ENCODE data around the gene PSMG3. TPM values are rescaled to one million over a fixed set of nuclear protein-coding genes. Genes with fewer than 3 reads are reported as not detected.
"Not testable (repeated sequence)": the region's sequence is repeated elsewhere in the genome, so short reads cannot be mapped to it uniquely, and the experiment has no call there.

PSMG3 gene
- total RNA-seq, 5 donors from 2014 or later (not counting 1 experiment from before 2014, with no cell fraction given), result 17.6 to 28.5 (median 20.6) TPM

- POLR2A ChIA-PET, result no interaction called here
- WGBS (ENCODE audit: insufficient coverage), result 94% methylated on average over 3 of the region's 11 CpGs
- Mint-ChIP-seq H3K4me3 (no peak overlapping the region), H3K4me1 (no peaks in the 10 kb centered on the region), H3K36me3 (no peaks in the 10 kb centered on the region), H3K9me3 (peaks cover 3 to 6% (median 5%) of the 10 kb centered on the region in 3 donors), H3K27me3 (peaks cover 0 to 2% of the 10 kb centered on the region in 2 donors), H3K27ac (no peak overlapping the region)
- Histone ChIP-seq H3K27ac (ENCODE audit: low read length) (no peak overlapping the region), H3K27me3 (replicated peaks in 1 of 2; ENCODE audit: control insufficient read depth in 2 of 2, extremely low read depth in 1 of 2, insufficient read depth in 2 of 2, low read length in 1 of 2) (peaks cover 0 to 27% of the 10 kb centered on the region in 2 experiments), H3K4me1 (ENCODE audit: control insufficient read depth in 1 of 2, extremely low read depth in 1 of 2, insufficient read depth in 2 of 2, low read length in 2 of 2) (no peaks in the 10 kb centered on the region), H3K4me3 (ENCODE audit: control insufficient read depth in 1 of 2, extremely low read depth in 1 of 2, low read length in 1 of 2) (no peak overlapping the region), H3K36me3 (ENCODE audit: control insufficient read depth in 2 of 2, extremely low read depth in 1 of 2, insufficient read depth in 1 of 2, low read length in 1 of 2) (no peaks in the 10 kb centered on the region), H3K9me3 (no peaks in the 10 kb centered on the region)
- ATAC-seq (replicated peaks in 1 of 4) (peak in 1 of 4 experiments; percentile 46), DNase-seq (no peak)
- CTCF ChIA-PET, result no interaction called here
Observed at GRCh38 chr7:1521456-1521855, 48.4 kb downstream of the PSMG3 start.

GRCh38 chr7:1520539-1521234 is 49.1 kb downstream of the PSMG3 start:
- H3K4me1 Mint-ChIP-seq, result no peaks in the 10 kb centered on the region
- ATAC-seq (replicated peaks in 1 of 4), result no peak
- POLR2A ChIA-PET, result no interaction called here
- no peaks in the 10 kb centered on the region for H3K27me3 Mint-ChIP-seq
- H3K36me3 Mint-ChIP-seq, result no peaks in the 10 kb centered on the region
- no peaks in the 10 kb centered on the region for H3K36me3 ChIP-seq (ENCODE audit: control insufficient read depth in 2 of 2, extremely low read depth in 1 of 2, insufficient read depth in 1 of 2, low read length in 1 of 2)
- no peak for DNase-seq
- H3K4me3 Mint-ChIP-seq, result no peak overlapping the region
- no peaks in the 10 kb centered on the region for H3K4me1 ChIP-seq (ENCODE audit: control insufficient read depth in 1 of 2, extremely low read depth in 1 of 2, insufficient read depth in 2 of 2, low read length in 2 of 2)
- peaks cover 0 to 25% of the 10 kb centered on the region in 2 experiments for H3K27me3 ChIP-seq (replicated peaks in 1 of 2; ENCODE audit: control insufficient read depth in 2 of 2, extremely low read depth in 1 of 2, insufficient read depth in 2 of 2, low read length in 1 of 2)
- H3K27ac ChIP-seq (ENCODE audit: low read length), result no peak overlapping the region
- CTCF ChIA-PET, result no interaction called here
- H3K9me3 ChIP-seq, result no peaks in the 10 kb centered on the region
- WGBS (ENCODE audit: insufficient coverage), result 92% methylated on average over 24 of the region's 27 CpGs
- no peak overlapping the region for H3K4me3 ChIP-seq (ENCODE audit: control insufficient read depth in 1 of 2, extremely low read depth in 1 of 2, low read length in 1 of 2)
- H3K27ac Mint-ChIP-seq, result no peak overlapping the region
- H3K9me3 Mint-ChIP-seq, result peaks cover 3 to 6% (median 5%) of the 10 kb centered on the region in 3 donors

GRCh38 chr7:1519322-1519922 is 50.4 kb downstream of the PSMG3 start:
- H3K27ac Mint-ChIP-seq; H3K27ac ChIP-seq (ENCODE audit: low read length); H3K4me1 Mint-ChIP-seq; ATAC-seq (replicated peaks in 1 of 4); H3K9me3 ChIP-seq; H3K4me3 Mint-ChIP-seq; H3K4me1 ChIP-seq (ENCODE audit: control insufficient read depth in 1 of 2, extremely low read depth in 1 of 2, insufficient read depth in 2 of 2, low read length in 2 of 2); H3K9me3 Mint-ChIP-seq; CTCF ChIA-PET; H3K27me3 Mint-ChIP-seq; H3K36me3 ChIP-seq (ENCODE audit: control insufficient read depth in 2 of 2, extremely low read depth in 1 of 2, insufficient read depth in 1 of 2, low read length in 1 of 2); POLR2A ChIA-PET; H3K4me3 ChIP-seq (ENCODE audit: control insufficient read depth in 1 of 2, extremely low read depth in 1 of 2, low read length in 1 of 2); DNase-seq; H3K36me3 Mint-ChIP-seq: not testable (repeated sequence)
- WGBS (ENCODE audit: insufficient coverage), result 84% methylated on average over 3 of the region's 12 CpGs
- peaks cover 0 to 22% of the 10 kb centered on the region in 2 experiments for H3K27me3 ChIP-seq (replicated peaks in 1 of 2; ENCODE audit: control insufficient read depth in 2 of 2, extremely low read depth in 1 of 2, insufficient read depth in 2 of 2, low read length in 1 of 2)

Other genes with a start within 250 kb of the PSMG3 start
- 1 to 10 TPM; 2.1 to 5.5 (median 3.2) TPM for gene MICALL2, start 110.6 kb downstream of the PSMG3 start, total RNA-seq
- gene INTS1, start 65.6 kb downstream of the PSMG3 start, total RNA-seq, result 100 to 1,000 TPM; 102 to 147 (median 131) TPM
- 10 to 100 TPM; 52.0 to 80.1 (median 73.8) TPM for gene MAFK, start 39.3 kb downstream of the PSMG3 start, total RNA-seq
- gene TMEM184A, start 13.8 kb downstream of the PSMG3 start, total RNA-seq, result under 1 TPM in 3 of 5 donors, not detected in 2; 0.18 to 0.38 (median 0.33) TPM
- under 1 TPM in 3 of 5 donors, not detected in 2; 0.06 to 0.12 (median 0.07) TPM for gene ELFN1, start 100.2 kb upstream of the PSMG3 start, total RNA-seq